ENCODE data around the gene RASAL2.

Gene RASAL2

GRCh38 chr1:178093951-178094738, at the start of gene RASAL2:
RASAL2 (plus strand) TSS chr1:178094104; CDS start chr1:178094493, 389 bp downstream.
- peak; percentile 87 for DNase-seq (ENCODE audit: low spot score)

GRCh38 chr1:178046591-178047270, 47.2 kb upstream of the RASAL2 start:
- no peak for DNase-seq (ENCODE audit: low spot score)

- no peak for DNase-seq (ENCODE audit: low spot score)
Observed at GRCh38 chr1:178047403-178048093, 46.4 kb upstream of the RASAL2 start.

- no peak for DNase-seq (ENCODE audit: low spot score)
Observed at GRCh38 chr1:178048426-178048825, 45.5 kb upstream of the RASAL2 start.

GRCh38 chr1:178048883-178049282, 45.0 kb upstream of the RASAL2 start:
- no peak for DNase-seq (ENCODE audit: low spot score)

- DNase-seq (ENCODE audit: low spot score), result no peak
Observed at GRCh38 chr1:178050084-178050483, 43.8 kb upstream of the RASAL2 start.

- no peak for DNase-seq (ENCODE audit: low spot score)
Observed at GRCh38 chr1:178051071-178051470, 42.8 kb upstream of the RASAL2 start.

GRCh38 chr1:178052650-178053461, 41.0 kb upstream of the RASAL2 start:
- DNase-seq (ENCODE audit: low spot score), result no peak

GRCh38 chr1:178055093-178055492, 38.8 kb upstream of the RASAL2 start:
- peak; percentile 84 for DNase-seq (ENCODE audit: low spot score)

GRCh38 chr1:178055779-178056471, 38.0 kb upstream of the RASAL2 start:
- DNase-seq (ENCODE audit: low spot score), result no peak

- no peak for DNase-seq (ENCODE audit: low spot score)
Observed at GRCh38 chr1:178057141-178057765, 36.7 kb upstream of the RASAL2 start.

- DNase-seq (ENCODE audit: low spot score), result no peak
Observed at GRCh38 chr1:178057912-178058534, 35.9 kb upstream of the RASAL2 start.

- DNase-seq (ENCODE audit: low spot score), result no peak
Observed at GRCh38 chr1:178060789-178061556, 32.9 kb upstream of the RASAL2 start.

- DNase-seq (ENCODE audit: low spot score), result no peak
Observed at GRCh38 chr1:178061620-178062019, 32.3 kb upstream of the RASAL2 start.

GRCh38 chr1:178064191-178064821, 29.6 kb upstream of the RASAL2 start:
- no peak for DNase-seq (ENCODE audit: low spot score)

GRCh38 chr1:178065250-178065649, 28.7 kb upstream of the RASAL2 start:
- DNase-seq (ENCODE audit: low spot score), result no peak

- no peak for DNase-seq (ENCODE audit: low spot score)
Observed at GRCh38 chr1:178066296-178066907, 27.5 kb upstream of the RASAL2 start.

- no peak for DNase-seq (ENCODE audit: low spot score)
Observed at GRCh38 chr1:178066908-178067614, 26.8 kb upstream of the RASAL2 start.
